ENCODE measurements around the gene TSPOAP1. TPM values are rescaled to one million over a fixed set of nuclear protein-coding genes. Genes with fewer than 3 reads are reported as not detected.

Gene TSPOAP1
- total RNA-seq, 1 donor = 0.86 TPM

- TF ChIP-seq CTCF (IDR thresholded peaks at IDR 0.05; ENCODE audit: insufficient read depth, low read depth, low read length) = no peak
- H3K4me3 ChIP-seq (ENCODE audit: low read depth, low read length) = no peak overlapping the region
- no peak for DNase-seq (ENCODE audit: low read depth)
Measured at GRCh38 chr17:58362368-58363014, 33.9 kb upstream of the TSPOAP1 start.

- TF ChIP-seq CTCF (IDR thresholded peaks at IDR 0.05; ENCODE audit: insufficient read depth, low read depth, low read length) = no peak
- no peak for DNase-seq (ENCODE audit: low read depth)
- H3K4me3 ChIP-seq (ENCODE audit: low read depth, low read length) = no peak overlapping the region
Measured at GRCh38 chr17:58360296-58361063, 31.9 kb upstream of the TSPOAP1 start.

- no peak overlapping the region for H3K4me3 ChIP-seq (ENCODE audit: low read depth, low read length)
- no peak for DNase-seq (ENCODE audit: low read depth)
- TF ChIP-seq CTCF (IDR thresholded peaks at IDR 0.05; ENCODE audit: insufficient read depth, low read depth, low read length) = no peak
Measured at GRCh38 chr17:58358408-58359172, 30.0 kb upstream of the TSPOAP1 start.

GRCh38 chr17:58357312-58358297 lies 29.0 kb upstream of the TSPOAP1 start:
- no peak for DNase-seq (ENCODE audit: low read depth)
- H3K4me3 ChIP-seq (ENCODE audit: low read depth, low read length) = no peak overlapping the region
- no peak for TF ChIP-seq CTCF (IDR thresholded peaks at IDR 0.05; ENCODE audit: insufficient read depth, low read depth, low read length)

- TF ChIP-seq CTCF (IDR thresholded peaks at IDR 0.05; ENCODE audit: insufficient read depth, low read depth, low read length) = no peak
- H3K4me3 ChIP-seq (ENCODE audit: low read depth, low read length) = no peak overlapping the region
- no peak for DNase-seq (ENCODE audit: low read depth)
Measured at GRCh38 chr17:58356231-58356630, 27.6 kb upstream of the TSPOAP1 start.
